Upper lobe of left lung (tissue), 4 donors: ENCODE measurements around the gene AEBP1.

Experiments used
- EP300 ChIP-seq, 4 donors: sonication (generic); formaldehyde crosslinking; IDR thresholded peaks; one replicate each; pipeline ENCODE4 v1.5.1; 2017; ENCODE audit warnings: antibody characterized with exemption in 4 of 4, control low read depth in 2 of 4
- POLR2AphosphoS5 ChIP-seq, 2 donors: sonication (generic); formaldehyde crosslinking; IDR thresholded peaks; one replicate each; pipeline ENCODE4 v1.5.1; 2017; ENCODE audit warnings: antibody characterized with exemption in 2 of 2
- TF ChIP-seq, protein P1 (sequence below), 6 experiments: fragments of 450-650 bp in 4 of 6; fragments of 200-600 bp in 2 of 6; sonication (generic) in 2 of 6; IDR thresholded peaks; one replicate each; pipeline ENCODE4 v1.5.1; 2016 to 2019; ENCODE audit warnings: antibody characterized with exemption in 6 of 6

DNA sequence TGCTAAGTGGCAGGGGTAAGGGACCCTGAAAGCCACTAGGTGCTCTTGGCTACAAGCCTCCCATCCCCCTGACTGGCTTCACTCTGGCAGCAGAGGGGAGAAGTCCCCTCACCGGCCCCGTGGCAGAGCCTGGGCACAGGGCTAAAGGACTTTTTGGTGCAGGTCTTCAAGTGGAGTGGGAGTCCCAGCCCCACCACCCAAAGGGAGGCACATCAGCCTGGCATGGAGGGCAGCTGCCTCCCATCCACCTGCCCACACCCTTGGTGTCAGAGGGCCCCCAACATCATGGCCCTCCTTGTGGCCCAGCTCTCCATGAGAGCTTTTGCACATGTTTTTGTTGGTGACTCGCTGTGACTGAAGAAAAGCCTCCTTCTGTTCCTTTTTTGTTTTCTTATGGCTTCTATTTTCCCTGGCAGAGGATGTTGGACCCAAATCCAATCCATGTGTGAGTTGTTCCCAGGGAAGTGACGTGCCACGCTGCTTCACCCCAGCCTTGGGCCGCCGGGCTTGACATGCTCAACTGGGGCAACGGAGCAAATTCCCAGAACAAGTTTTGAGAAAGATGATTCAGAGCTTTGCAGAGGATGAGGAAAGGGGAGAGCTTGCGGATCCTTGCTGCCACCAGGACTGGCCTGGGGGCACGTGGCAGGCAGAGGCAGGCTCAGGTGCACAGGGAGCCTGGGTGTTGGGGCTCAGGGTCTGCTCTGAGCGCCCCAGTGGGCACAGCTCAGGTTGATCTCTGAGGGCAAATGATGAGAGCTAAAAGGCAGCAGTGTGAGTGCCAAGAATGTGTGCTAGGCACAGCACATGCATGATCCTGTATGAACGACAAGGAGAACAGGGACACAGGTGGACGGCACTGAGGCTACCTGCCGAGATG lies 1.9 kb upstream of the AEBP1 start:
- TF ChIP-seq, protein P1, sequence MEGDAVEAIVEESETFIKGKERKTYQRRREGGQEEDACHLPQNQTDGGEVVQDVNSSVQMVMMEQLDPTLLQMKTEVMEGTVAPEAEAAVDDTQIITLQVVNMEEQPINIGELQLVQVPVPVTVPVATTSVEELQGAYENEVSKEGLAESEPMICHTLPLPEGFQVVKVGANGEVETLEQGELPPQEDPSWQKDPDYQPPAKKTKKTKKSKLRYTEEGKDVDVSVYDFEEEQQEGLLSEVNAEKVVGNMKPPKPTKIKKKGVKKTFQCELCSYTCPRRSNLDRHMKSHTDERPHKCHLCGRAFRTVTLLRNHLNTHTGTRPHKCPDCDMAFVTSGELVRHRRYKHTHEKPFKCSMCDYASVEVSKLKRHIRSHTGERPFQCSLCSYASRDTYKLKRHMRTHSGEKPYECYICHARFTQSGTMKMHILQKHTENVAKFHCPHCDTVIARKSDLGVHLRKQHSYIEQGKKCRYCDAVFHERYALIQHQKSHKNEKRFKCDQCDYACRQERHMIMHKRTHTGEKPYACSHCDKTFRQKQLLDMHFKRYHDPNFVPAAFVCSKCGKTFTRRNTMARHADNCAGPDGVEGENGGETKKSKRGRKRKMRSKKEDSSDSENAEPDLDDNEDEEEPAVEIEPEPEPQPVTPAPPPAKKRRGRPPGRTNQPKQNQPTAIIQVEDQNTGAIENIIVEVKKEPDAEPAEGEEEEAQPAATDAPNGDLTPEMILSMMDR (IDR thresholded peaks at IDR 0.05), result no peak
- TF ChIP-seq POLR2AphosphoS5 (IDR thresholded peaks at IDR 0.05), result peak in 1 of 2 donors; percentile 25
- no peak for TF ChIP-seq EP300 (IDR thresholded peaks at IDR 0.05)
